LNCaP clone FGC (cell line): ENCODE measurements around the gene M6PR.

Experiments used
- DNase-seq: peaks from one replicate; pipeline ENCODE4 v3.0.0-alpha.2; 2011; ENCODE audit warnings: low read depth
- H3K4me3 ChIP-seq: 2 replicates; pipeline ENCODE4 v1.5.1; 2011; ENCODE audit warnings: mild to moderate bottlenecking, low read depth, low read length, control low read depth
- CTCF ChIP-seq: IDR thresholded peaks from 2 replicates; pipeline ENCODE4 v1.5.1; 2012; ENCODE audit warnings: mild to moderate bottlenecking; ENCODE audit not compliant: control insufficient read depth, insufficient read depth; ENCODE audit errors: extremely low read depth

Gene M6PR

DNA sequence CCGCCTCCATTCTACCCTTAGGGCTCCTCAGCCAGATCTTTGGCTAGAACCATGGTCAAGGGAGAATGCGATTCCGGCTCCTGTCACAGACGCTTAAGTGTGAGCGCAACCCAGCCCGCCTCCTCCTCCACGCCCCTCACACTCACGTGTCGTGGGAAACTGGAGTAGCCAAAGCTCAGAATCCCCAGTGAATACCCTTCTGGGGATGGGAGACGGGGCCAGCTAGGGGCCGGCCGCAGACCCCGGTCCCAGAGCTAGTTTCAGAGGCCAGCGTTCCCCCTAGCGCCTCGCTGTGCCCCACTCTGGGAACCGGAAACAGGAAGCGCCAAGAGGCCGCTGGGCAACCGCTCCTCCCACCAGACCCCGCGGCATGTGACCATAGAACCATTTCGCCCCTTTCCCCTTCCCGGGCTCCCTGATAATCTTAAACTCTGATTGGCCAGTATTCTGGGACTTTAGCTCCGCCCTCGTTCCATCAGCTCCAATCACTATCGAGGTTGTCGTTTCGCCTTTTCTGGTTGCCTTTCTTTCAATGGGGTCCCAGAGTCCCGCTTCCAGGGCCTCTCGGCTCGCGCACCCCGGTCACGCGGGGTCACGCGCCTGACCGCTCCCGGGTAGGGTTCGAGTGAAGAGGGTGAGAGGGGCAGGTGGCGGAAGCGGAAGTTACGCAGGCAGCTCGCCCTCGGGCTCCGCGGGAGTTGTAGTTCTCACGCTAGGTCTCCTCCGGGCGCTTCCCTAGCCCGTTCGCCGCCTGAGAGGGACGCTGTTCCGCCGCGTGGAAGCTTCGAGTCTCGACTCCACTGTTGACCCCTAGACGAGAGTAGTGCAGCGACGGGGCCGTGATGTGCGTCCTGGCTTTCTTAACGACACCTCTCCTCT lies at the start of gene M6PR:
M6PR (minus strand) TSS at position 304 of the 879 bp plus-strand sequence. CDS start 3,241 bp downstream, outside the sequence.
- peak; percentile 79 for TF ChIP-seq CTCF
- DNase-seq = peak; percentile 71
- peak within 1 kb of the TSS; percentile 88 for H3K4me3 ChIP-seq

DNA sequence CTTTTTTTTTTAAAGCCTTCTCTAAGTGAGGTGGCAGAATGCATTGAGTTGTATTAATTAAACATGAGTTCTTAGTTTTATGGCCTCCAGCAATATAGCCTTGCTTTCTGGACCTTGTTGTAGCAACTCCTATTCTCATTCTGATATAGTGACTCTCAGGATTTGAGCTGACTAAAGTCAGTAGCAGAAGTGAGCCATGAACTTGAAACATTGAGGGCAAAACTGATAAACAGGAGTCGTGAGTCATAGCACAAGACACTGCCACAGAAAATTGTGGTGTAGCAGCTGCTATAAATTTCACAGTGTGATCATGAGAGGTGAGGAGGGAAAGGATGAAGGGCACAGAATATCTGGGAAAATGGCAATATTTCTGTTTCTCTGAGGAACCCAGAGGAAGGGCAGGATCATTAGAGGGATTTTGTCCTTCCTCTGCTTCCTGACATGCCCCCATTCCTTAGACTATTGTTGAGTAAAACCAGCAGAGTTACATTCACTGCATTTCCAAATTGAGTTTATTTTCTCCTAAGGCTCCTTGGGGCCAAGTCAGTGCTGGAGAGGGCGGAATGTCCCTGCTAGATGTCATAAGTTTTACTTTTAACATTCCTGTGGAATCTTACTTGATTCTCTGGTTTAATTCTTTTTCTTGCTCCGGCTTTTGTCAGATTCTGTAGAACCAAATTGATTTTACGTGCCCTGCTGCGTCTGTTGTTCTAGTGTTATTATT lies 47.4 kb upstream of the M6PR start:
- TF ChIP-seq CTCF = no peak
- no peak overlapping the region for H3K4me3 ChIP-seq
- DNase-seq = no peak

- DNase-seq = no peak
- TF ChIP-seq CTCF = no peak
- H3K4me3 ChIP-seq = no peak overlapping the region
These were observed 45.8 kb upstream of the M6PR start for GRCh38 chr12:8995021-8995775.

GRCh38 chr12:8993827-8994226 lies 44.4 kb upstream of the M6PR start:
- no peak overlapping the region for H3K4me3 ChIP-seq
- TF ChIP-seq CTCF = no peak
- no peak for DNase-seq

- no peak for TF ChIP-seq CTCF
- H3K4me3 ChIP-seq = no peak overlapping the region
- DNase-seq = no peak
These were observed 42.2 kb upstream of the M6PR start for GRCh38 chr12:8991371-8992345.

DNA sequence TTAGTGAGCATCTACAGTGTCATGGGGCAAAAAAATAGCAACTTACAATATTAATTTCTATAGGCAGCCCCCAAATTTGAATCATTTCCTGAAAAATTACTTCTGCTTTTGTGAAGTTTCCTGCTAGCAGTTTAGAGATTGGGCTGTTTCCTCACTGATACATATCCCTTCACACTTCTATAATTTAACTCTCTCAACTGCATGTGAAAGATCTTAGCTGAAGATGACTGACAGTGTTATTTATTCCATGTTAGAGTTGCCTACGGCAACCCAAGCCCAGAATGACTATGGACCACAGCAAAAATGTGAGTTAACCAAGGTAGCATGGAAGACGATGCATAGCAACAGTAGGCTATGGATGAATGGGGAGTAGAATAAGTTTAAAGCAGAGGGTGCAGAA lies 40.0 kb upstream of the M6PR start, which contains the start of gene KLRG1:
KLRG1 (plus strand) TSS at position 134 of the 400 bp plus-strand sequence; CDS start at position 224, 90 bp downstream.
- no peak for DNase-seq
- no peak for TF ChIP-seq CTCF

More for the DNA sequence above, 40.0 kb upstream of the M6PR start, which contains the start of gene KLRG1:
- no peak within 1 kb of the TSS for H3K4me3 ChIP-seq
